ENCODE data around the gene SLC25A5.
"Not testable (repeated sequence)": the region's sequence is repeated elsewhere in the genome, so short reads cannot be mapped to it uniquely, and the experiment has no call there.

The SLC25A5 gene

DNA sequence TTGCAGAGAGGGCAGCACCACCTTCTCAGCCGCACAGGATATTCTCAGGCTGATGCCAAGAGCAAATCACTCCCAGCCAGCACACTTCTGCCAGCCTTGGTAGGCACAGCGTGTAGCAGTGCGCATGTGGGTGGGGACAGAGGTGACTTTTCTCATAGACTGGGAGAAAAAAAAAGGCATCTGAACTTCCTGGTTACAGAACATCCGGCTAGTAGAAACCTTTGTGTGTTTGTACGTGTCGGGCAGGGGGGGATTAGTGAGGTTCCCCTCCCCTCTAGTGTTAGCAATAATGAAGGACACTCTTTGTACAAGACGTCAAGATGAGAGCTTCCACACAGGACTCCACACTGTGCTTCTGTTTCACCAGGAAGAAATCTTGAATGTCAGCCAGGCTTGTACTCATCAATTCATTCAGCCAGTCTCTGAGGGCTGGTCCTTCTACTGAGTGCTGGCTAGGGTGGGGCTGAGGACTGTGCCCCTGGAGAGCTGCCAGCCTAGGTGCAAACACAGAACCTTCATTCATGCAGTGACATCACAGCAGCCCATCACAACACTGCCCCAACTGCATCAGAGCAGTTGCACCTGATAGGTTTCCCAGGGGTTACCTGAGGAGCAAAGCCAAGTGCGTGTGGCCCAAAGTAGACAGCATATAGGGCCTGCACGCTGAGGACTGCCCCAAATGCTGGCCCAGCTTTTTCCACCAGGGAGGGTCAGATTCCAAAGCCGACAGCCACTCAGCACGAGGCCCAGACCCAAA, 34.7 kb downstream of the SLC25A5 start:
- peak in 1 of 2 donors; percentile 2 for DNase-seq (ENCODE audit: low read depth in 2 of 2, low spot score in 1 of 2)

DNA sequence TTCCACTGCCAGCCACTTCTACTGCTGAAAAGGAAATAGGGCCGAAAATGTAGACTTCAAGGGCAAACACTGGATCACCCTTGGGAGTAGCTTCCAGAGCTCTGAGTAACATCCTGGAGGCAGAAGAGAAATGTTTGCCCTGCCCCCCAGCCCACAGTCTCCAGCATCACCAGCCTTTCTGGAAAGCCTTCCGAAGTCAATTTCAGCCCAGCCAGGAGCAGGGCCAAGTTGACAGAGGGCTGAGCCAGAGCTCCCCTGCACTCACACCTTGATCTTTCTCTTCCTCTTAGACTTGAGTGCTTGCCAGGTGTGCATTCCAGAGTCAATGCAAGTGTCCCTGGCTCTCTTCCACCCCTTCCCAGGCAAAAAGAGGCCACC, 35.2 kb downstream of the SLC25A5 start:
- no peak for DNase-seq (ENCODE audit: low read depth in 2 of 2, low spot score in 1 of 2)

DNA sequence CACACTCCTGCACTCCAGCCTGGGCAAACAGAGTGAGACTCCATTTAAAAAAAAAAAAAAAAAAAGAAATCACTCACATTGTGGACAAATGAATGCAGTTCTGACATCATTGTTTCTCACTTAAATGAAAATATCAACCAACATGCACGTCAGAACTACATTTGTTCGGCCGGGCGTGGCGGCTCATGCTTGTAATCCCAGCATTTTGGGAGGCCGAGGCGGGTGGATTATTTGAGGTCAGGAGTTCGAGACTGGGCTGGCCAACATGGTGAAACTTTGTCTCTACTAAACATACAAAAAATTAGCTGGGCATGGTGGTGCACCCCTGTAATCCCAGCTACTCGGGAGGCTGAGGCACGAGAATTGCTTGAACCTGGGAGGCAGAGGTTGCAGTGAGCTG, 36.9 kb downstream of the SLC25A5 start:
- DNase-seq (ENCODE audit: low read depth in 2 of 2, low spot score in 1 of 2) = not testable (repeated sequence)

DNA sequence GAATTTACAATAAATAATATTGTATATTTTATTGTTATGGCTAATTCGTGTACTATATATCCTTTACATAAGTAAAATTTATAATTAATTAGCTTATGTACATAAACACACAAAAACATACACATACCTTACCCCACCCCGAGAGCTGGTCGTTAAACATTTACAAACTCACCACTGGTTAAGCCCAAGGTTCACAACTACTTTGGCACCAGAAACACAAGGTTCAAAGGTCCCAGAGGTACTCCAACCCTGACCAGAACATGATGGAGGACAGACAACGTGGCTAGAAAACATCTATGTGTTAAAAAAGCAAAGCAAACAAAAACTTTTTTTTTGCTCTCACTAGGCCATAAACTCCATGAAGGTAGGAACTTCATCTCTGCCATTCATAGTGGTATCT, 37.7 kb downstream of the SLC25A5 start:
- DNase-seq (ENCODE audit: low read depth in 2 of 2, low spot score in 1 of 2) = no peak

DNA sequence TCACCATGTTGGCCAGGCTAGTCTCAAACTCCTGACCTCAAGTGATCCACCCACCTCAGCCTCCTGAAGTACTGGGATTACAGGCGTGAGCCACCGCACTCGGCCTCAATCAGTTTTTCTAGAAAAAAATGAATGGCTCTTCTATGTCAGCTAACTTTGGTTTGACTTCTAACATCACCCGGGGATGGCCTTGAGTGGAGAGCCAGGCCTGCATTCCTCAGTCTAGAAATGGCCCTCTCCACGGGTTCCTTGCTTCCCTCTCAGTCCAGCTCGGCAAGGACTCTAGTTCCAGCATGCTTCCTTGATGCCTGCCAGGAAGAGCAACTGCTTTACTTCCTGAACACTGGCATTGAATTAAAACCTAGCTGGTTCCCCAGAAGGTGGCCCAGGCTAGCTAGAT, 39.0 kb downstream of the SLC25A5 start:
- no peak for DNase-seq (ENCODE audit: low read depth in 2 of 2, low spot score in 1 of 2)

DNA sequence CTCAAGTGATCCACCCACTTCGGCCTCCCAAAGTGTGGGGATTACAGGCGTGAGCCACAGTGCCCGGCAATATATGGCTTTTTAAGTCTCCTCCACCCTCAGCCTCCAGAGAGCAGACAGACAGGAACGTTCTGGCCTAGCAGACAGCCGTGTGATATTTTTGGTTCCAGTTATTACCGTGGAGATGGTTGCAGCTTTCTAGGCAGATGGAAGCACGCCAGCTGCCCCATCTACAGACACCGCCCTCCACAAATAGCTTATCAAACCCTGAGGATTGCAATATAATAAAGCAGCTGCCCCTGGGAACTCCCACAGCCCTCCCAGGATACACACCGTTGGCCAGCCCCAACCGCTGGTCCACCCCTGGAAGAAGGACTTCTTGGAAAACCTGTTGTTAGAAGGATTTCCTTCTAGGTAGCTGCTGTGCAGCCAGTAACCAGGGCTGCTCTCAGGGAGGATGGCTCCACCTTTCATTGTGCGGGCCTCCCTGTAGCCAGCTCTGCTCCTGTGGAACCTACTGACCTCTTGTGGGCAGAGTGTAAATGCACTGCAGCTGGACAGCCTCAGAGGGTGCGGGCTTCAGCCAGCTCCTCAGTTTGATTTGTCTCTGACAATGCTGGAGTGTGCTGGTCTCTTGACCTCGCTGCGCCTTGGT, 44.0 kb downstream of the SLC25A5 start:
- no peak for DNase-seq (ENCODE audit: low read depth in 2 of 2, low spot score in 1 of 2)

DNA sequence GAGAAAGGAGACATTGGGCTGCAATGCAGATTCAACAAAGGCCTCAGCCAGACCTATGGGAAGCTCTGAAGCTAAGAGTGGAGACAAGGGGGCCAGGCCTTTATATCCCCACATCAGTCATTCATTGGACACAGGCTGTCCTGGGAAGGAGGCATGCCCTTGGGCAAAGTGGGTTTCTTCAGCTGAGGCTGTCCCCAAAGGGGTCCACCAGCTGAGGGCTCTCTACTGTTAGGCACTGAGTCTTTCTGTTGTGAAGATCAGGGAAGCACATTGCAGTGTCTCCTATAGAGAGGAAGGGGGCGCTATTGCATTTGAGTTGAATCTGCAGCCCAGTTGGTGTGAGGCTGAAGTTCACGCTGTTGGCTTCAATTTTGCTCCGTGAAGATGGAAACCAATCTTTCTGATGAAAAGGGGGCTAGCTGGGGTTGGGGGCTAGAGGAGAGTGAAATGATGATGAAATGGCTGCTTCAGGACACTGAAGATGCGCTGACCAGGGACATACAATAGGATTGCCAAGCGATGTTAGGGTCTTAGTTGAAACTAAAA, 48.0 kb downstream of the SLC25A5 start:
- peak in 1 of 2 donors; percentile 7 for DNase-seq (ENCODE audit: low read depth in 2 of 2, low spot score in 1 of 2)

DNA sequence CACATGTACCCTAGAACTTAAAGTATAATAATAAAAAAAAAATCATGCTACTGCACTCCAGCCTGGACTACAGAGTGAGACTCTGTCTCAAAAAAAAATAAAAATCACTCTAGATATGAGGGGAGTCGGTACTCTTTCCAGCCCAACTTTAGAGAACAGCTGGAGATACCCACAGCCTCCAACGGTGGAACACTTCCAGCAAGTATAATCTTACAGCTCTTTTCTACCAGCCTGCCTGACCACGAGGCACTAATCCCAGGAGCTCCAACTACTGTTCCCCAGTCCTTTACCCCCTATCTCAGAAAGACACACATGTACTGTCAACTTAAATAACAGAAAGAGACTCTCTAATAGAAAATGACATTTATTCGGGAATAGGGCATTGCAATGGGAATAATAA, 50.1 kb downstream of the SLC25A5 start:
- DNase-seq (ENCODE audit: low read depth in 2 of 2, low spot score in 1 of 2) = no peak
